ENCODE measurements around the gene ESYT1.

The ESYT1 gene

GRCh38 chr12:56079723-56080555 lies 48.1 kb upstream of the ESYT1 start, which contains the start of gene ERBB3 (continued):
- TF ChIP-seq ZNF398 (tag by site-specific recombination; IDR thresholded peaks at IDR 0.05): peak; percentile 100
- peak; percentile 92; the same call in 1 of the 2 replicates for TF ChIP-seq ZBTB1 (tag by site-specific recombination; IDR thresholded peaks at IDR 0.05)
- peak; percentile 77 for TF ChIP-seq EGR2 (tag by site-specific recombination; IDR thresholded peaks at IDR 0.05; ENCODE audit: low read depth)
- no peak; the same call in 1 of the 2 replicates for TF ChIP-seq ZNF768 (tag by site-specific recombination; IDR thresholded peaks at IDR 0.05)
- TF ChIP-seq ZNF48 (tag by site-specific recombination; IDR thresholded peaks at IDR 0.05): no peak
- peak; percentile 69 for TF ChIP-seq ZBTB20 (tag by site-specific recombination; IDR thresholded peaks at IDR 0.05)
- no peak for TF ChIP-seq ZNF132 (tag by site-specific recombination; IDR thresholded peaks at IDR 0.05; ENCODE audit: borderline replicate concordance)
- peak; percentile 67; the same call in 1 of the 2 replicates for TF ChIP-seq ZSCAN5A (tag by site-specific recombination; IDR thresholded peaks at IDR 0.05)
- peak; percentile 31; the same call in 1 of the 2 replicates for TF ChIP-seq ZNF623 (tag by site-specific recombination; IDR thresholded peaks at IDR 0.05)
- peak; percentile 50; the same call in 1 of the 2 replicates for TF ChIP-seq OVOL3 (tag by site-specific recombination; IDR thresholded peaks at IDR 0.05)
- peak; percentile 90; the same call in 1 of the 2 replicates for TF ChIP-seq ZNF777 (tag by site-specific recombination; IDR thresholded peaks at IDR 0.05; ENCODE audit: borderline replicate concordance)
- TF ChIP-seq KLF7 (tag by site-specific recombination; IDR thresholded peaks at IDR 0.05; ENCODE audit: borderline replicate concordance): peak; percentile 99
- no peak for TF ChIP-seq ZNF266 (tag by site-specific recombination; IDR thresholded peaks at IDR 0.05; ENCODE audit: low read depth)
- TF ChIP-seq ZNF610 (tag by site-specific recombination; IDR thresholded peaks at IDR 0.05; ENCODE audit: borderline replicate concordance): peak; percentile 81
- peak; percentile 90 for TF ChIP-seq ZNF501 (tag by site-specific recombination; IDR thresholded peaks at IDR 0.05)
- TF ChIP-seq ZNF335 (tag by site-specific recombination; conservative IDR thresholded peaks at IDR 0.05): peak; percentile 82
- TF ChIP-seq ZNF19 (tag by site-specific recombination; IDR thresholded peaks at IDR 0.05; ENCODE audit: low read depth): no peak
- no peak for TF ChIP-seq ZNF157 (tag by site-specific recombination; IDR thresholded peaks at IDR 0.05)
- no peak for TF ChIP-seq AEBP2 (tag by site-specific recombination; IDR thresholded peaks at IDR 0.05; ENCODE audit: borderline replicate concordance)
- TF ChIP-seq PRDM4 (tag by site-specific recombination; IDR thresholded peaks at IDR 0.05): peak; percentile 88
- TF ChIP-seq ZNF830 (tag by site-specific recombination; IDR thresholded peaks at IDR 0.05; ENCODE audit: low read depth): no peak
- TF ChIP-seq ZNF514 (tag by site-specific recombination; IDR thresholded peaks at IDR 0.05): no peak
- no peak for TF ChIP-seq ZNF202 (tag by site-specific recombination; IDR thresholded peaks at IDR 0.05; ENCODE audit: borderline replicate concordance)
- TF ChIP-seq SCRT1 (tag by site-specific recombination; IDR thresholded peaks at IDR 0.05; ENCODE audit: borderline replicate concordance): no peak
- TF ChIP-seq ZNF239 (tag by site-specific recombination; IDR thresholded peaks at IDR 0.05): peak; percentile 63; the same call in 1 of the 2 replicates
- peak; percentile 96 for TF ChIP-seq ZBTB7A (tag by site-specific recombination; IDR thresholded peaks at IDR 0.05; ENCODE audit: low read depth)
- TF ChIP-seq ZNF148 (tag by site-specific recombination; IDR thresholded peaks at IDR 0.05; ENCODE audit: borderline replicate concordance): no peak; the same call in 1 of the 2 replicates
- TF ChIP-seq MZF1 (tag by site-specific recombination; IDR thresholded peaks at IDR 0.05; ENCODE audit: borderline replicate concordance): peak; percentile 92
- TF ChIP-seq GLIS1 (tag by site-specific recombination; IDR thresholded peaks at IDR 0.05): peak; percentile 93
- TF ChIP-seq ZNF121 (tag by site-specific recombination; IDR thresholded peaks at IDR 0.05): no peak
